GM19240 (cell line): ENCODE data around the gene TAS1R2.
A peak's percentile ranks its signal among the peaks of the same experiment; 100 is the strongest.

Source experiments
- DNase-seq: peaks from one replicate; pipeline ENCODE4 v3.0.0; 2011; ENCODE audit warnings: low spot score; ENCODE audit not compliant: insufficient read length

TAS1R2 gene

DNA sequence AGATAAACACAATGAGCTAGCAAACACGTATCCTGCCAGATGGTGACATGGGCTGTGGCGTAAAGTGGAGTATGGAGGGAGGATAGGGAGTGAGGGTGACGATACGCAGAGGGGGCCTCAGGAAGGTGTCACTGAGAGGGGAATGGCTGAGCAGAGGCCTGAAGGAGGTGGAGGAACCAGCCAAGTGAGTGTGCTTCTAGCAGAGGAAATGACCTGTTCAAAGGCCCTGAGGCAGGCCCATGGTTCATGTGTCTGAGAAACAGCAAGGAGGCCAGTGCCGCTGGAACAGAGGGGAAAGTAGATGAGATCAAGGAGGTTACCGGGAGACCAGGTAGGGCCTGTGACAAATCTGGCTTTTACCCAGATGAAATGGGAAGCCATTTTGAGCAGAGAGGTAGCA lies 36.0 kb downstream of the TAS1R2 start:
- no peak for DNase-seq

- peak; percentile 75 for DNase-seq
Measured at GRCh38 chr1:18820791-18821641, 38.4 kb downstream of the TAS1R2 start.

DNA sequence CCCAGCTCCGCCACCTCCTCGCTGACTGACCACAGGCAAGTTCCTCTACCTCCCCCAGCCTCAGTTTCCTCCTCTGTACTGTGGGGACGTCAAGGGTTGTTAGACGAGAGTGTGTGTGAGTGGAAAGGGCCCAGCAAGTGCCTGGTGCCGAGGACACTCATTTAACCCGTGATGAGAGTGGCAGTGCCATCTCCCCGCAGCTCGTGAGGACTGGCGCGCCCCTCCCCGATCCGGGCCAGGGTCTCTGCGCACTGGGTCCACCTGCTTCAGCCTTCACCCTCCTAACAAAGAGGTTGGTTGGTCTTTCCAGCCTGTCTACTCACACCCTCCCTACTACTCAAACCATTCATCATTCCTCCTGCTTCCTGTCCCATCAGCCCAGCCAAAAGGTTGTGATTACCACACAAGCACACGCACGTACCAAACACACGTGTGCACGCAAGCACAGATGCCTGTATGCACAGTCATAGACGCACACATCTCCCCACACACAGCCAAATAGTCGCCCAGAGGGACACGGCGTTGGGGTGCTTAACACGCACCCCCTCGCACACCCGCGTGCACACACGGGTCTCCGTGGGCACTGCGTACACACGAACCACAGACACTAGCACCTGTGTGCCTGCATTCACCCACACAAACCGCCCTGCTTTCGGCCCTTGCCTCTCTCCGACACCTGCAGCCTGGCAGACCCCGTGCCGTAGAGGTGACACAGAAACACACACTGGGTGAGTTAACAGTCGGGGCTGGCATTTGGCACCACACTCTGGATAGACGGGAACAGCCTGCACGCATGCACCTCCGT lies 39.3 kb downstream of the TAS1R2 start:
- no peak for DNase-seq

DNA sequence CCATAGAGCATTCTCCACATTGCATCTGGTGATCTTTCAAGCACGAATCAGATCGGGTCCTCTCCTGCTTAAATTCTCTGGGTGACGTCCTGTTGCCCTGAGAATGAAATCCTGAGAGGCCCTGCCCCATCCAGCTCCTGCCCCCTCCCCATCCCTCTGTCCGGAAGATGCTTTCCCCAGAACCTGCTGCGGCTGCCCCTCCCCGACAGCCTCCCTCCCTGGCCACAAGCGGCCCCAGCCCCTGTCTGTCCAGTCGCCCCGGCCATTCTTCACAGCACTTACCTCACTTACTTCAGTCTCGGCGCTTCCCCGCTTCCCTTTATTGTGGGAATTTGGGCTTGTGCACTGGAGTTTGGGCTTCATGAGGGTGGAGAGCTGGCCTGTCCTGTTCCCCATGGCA lies 40.3 kb downstream of the TAS1R2 start:
- no peak for DNase-seq

DNA sequence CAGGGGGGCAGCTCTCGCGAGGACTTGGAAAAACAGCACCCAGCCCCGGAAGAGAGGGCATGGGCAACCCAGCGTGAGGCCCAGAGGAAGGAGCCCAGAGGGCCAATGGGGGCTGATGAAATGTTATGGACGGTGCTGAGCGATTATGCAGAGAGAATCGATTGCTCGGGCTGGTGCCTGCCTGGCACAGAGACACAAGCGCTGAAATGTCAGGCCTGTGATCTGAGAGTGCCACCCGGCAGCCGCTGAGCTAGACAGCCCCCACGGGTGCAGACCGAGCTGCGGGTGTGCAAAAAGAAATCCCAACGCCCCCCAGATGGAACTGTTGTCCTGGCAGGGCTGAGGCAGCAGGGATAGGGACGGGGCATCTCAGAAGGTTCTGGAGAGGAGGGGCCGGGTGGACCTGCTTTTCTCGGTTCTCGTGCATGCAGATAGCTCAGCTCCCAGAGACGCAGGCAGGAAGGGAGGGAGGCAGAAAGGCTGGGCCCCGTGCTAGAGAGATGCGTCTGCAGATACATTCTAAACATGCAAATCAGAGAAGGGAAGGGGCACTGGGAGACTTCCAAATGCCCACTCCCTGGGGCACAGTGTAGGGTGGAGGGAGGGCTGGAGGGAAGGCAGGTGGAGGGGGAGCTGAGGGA lies 41.5 kb downstream of the TAS1R2 start:
- DNase-seq = no peak

GRCh38 chr1:18817316-18817715 lies 42.1 kb downstream of the TAS1R2 start:
- DNase-seq = no peak

DNA sequence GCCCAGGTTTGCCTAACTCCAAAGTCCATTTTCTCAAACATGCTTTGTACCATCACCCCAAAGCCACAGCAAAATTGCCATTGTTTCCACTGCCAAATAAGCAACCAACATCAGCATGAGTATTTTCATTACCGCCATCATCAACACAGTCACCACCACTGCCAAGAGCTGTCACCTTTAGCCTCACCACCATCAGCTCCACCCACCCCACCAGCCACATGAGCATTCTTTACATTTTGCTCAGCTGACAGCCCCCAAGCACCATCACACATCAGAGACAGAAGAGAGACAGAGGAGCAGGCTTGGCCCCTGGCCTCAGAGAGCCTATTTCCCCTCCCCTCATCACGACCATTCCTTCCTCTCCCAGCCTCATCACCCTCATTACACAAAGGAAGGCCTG lies 42.7 kb downstream of the TAS1R2 start:
- no peak for DNase-seq

DNA sequence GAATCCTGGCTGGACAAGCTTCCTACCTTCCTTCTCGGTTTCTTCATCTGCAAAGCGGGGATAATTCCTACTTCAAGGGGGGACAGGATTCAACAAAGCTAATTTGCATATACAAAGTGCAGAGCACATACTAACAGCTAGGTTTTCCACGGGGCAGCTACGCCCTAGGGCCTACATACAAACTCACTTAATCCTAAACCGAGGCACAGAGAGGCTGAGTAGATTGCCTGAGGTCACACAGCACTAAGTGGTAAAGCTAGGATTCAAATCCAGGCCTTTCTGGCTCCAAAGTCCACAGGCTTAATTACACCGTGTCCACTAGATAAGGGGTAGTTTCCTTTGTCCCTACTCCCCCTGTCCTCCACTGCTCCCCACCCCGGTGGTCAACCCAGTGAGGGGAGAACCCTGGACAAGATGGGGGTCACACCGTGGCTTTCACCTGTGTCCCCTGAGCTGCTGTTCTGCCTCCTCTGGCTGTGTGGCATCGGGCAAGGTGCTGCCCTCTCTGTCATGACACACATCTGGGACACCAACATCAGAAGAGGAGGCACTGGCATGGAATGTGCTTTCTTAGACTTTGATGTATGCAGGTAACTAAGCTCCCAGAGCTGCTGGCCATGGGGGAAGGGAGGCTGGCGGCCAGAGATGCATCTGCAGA lies 44.5 kb downstream of the TAS1R2 start:
- DNase-seq = no peak

DNA sequence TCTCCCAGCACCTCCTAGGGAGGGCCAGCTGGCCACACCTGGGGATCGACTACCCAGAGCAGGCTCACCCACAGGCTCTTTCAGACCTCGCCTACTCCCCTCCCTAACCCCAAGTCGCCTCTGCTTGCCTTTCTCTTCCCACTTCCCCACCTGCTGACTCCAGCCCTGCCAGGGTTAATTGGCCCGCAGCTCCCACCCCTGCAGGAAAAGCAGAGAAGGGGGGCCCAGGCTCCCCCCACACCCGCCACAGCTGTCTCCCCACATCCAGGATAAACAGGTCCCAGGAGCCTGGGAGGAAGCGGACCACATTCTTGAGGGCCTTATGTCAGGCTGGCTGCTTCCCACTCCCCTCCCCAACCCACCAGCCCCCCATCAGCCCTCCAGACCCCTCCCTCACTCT lies 45.0 kb downstream of the TAS1R2 start:
- DNase-seq = no peak

- DNase-seq = no peak
Measured at GRCh38 chr1:18812453-18812939, 47.0 kb downstream of the TAS1R2 start.

GRCh38 chr1:18811733-18812452 lies 47.6 kb downstream of the TAS1R2 start:
- DNase-seq = no peak

DNA sequence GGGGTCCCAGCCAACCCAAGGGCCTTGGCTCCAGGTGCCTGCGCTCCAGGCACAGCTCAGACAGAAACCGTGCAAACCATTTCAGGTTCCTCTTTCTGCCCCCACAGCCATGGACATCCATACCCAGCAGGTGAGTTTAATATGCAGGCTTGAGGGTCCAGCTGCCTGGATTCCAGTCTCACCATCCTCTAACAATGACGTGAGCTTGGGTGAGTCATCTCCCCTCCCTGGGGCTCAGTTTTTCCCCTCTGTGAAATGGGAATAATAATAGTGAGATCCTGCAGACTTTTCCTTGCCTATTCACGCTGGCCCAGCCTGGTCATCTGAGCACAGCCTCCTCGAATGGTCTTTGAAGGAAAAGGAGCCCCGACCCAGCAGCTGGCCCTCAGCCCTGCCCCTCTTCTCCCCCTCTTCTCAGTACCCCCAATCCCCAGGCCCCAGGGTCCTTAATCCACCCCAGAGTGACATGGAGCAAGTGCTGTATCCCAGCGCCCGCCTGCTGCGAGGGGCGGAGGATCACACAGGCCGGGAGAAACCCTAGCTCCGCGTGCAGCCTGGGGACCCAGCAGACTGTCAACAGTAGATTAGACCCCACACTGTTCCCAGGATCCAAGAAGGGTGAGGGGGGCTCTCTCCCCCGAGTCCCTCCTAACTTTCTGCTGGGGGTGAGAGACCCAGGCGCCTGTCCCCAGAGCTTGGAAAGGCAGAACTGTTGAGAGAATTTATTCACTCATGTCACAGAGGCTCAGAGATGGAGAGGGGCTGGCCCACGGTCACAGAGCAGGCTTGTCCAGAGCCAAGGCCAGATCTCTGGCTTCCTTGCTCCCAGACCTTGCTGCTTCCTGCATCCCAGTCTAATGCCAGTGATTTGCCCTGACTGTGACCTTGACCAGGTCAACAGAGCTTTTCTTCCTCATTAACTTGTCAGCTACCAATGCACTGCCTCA lies 49.2 kb downstream of the TAS1R2 start:
- DNase-seq = no peak

- DNase-seq = no peak
Measured at GRCh38 chr1:18808550-18808949, 50.9 kb downstream of the TAS1R2 start.

DNA sequence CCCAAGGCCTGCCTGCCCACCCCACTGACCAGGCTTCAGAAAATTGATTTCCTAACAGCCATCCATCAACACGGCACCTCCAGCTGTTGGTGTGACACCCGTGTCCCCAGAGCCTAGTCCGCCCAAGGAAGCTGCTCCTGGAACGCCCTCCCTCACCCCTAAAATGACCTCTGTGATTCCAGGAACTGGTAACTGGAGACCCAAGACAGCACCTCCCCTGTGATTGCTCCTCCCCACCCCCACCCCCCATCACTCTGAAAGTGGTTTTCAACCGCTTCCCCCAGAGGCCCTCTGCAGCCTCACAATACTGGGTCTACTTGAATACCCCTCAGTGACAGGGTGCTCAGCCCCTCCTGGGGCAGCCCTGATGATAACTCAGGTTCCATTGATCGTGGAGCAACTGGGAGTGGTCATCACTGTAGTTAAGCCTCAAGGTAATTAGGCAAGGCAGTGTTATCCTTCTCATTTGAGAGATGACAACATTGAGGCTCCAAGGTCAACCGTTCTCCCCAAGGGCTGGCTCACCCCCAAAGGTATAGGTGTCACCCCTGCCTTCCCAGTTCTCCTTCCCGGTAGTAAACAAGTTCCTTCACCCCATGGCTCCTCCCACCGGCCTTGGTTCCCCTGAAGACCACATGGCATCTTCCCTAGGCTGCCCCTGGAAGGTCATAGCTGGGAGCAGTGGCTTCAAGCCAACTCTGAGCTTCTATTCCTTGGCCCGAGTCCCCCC lies 52.0 kb downstream of the TAS1R2 start:
- DNase-seq = no peak

DNA sequence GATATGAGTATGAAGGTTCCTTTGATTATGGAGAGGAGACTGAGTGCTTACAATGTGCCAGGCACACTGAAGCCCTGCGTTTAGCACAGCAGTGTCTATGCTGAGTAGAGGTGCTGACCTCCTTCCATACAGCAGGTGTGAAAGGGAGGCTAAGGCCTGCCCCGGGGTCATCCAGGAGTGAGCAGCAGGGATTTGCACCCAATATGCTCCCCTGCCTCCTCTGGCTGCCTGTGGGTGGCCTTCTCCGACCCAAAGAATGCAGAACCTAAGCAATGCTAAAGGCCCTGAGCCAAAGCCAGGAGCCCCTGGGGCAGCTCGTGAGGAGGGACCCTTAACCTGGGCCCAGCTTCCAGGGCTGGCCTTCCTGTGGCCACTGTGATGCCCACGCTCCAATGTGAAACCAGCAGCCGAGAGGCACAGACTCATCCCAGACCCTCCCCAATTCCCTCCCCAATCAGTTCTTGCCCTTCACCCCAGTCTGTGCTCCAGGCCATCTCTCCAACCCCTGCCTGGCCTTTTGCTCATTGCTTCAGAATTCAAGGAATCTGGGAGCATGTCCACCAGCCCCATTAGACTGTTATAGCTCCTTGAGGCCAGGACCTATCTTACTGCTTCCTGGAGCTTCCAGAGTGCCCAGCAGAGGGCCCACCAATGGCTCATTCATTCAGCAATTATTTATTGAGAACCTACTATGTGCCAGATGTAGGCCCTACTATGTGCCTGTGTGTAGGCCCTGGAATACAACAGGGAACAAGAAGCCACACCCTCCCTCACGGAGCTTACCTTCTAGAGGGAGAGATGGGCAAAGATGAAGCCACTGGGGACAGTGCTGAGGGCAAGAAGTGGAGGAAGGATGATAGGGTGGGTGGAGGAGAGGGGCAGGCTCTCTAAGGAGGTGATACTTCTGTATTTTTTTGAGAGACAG lies 53.3 kb downstream of the TAS1R2 start:
- DNase-seq = no peak

GRCh38 chr1:18805150-18805879 lies 54.1 kb downstream of the TAS1R2 start:
- DNase-seq = no peak

- DNase-seq = no peak
Measured at GRCh38 chr1:18803851-18804250, 55.6 kb downstream of the TAS1R2 start.
